Heart left ventricle (tissue), 16 donors: Measurements from ENCODE around the gene BPHL. TPM values are rescaled to one million over a fixed set of nuclear protein-coding genes. Genes with fewer than 3 reads are reported as not detected.

Experiments
- ATAC-seq, 4 donors: fragments of 200-7000 bp; cut with Tn5 transposase; one replicate each; pipeline ENCODE4 v1.9.1; 2020 to 2022; ENCODE audit warnings: moderate library complexity in 4 of 4, mild to moderate bottlenecking in 3 of 4, moderate number of reproducible peaks in 1 of 4
- DNase-seq, 5 donors: peaks; one replicate each; pipeline ENCODE4 v3.0.0-alpha.2; 2020
- H3K27ac ChIP-seq, 12 donors: fragments of 200-600 bp; sonication (generic) in 4 of 12; one replicate each; pipeline versions ENCODE4 v1.5.0 to v1.8.0; 2016 to 2022; ENCODE audit warnings: mild to moderate bottlenecking in 2 of 12
- H3K27me3 ChIP-seq, 9 donors: fragments of 200-600 bp; sonication (generic) in 2 of 9; one replicate each; pipeline versions ENCODE4 v1.5.1 to v1.8.0; 2016 to 2022; ENCODE audit warnings: mild to moderate bottlenecking in 3 of 9
- H3K36me3 ChIP-seq, 9 donors: fragments of 200-600 bp; sonication (generic) in 2 of 9; one replicate each; pipeline versions ENCODE4 v1.5.0 to v1.8.0; 2018 to 2022; ENCODE audit warnings: mild to moderate bottlenecking in 2 of 9
- H3K4me1 ChIP-seq, 12 donors: fragments of 200-600 bp; sonication (generic) in 4 of 12; one replicate each; pipeline versions ENCODE4 v1.5.0 to v1.8.0; 2016 to 2022; ENCODE audit warnings: mild to moderate bottlenecking in 3 of 12
- H3K4me3 ChIP-seq, 12 donors: fragments of 200-600 bp; sonication (generic) in 4 of 12; one replicate each; pipeline versions ENCODE4 v1.5.0 to v1.8.0; 2017 to 2022; ENCODE audit warnings: mild to moderate bottlenecking in 9 of 12, moderate library complexity in 4 of 12
- H3K9me3 ChIP-seq, 12 donors: fragments of 200-600 bp; sonication (generic) in 4 of 12; one replicate each; pipeline versions ENCODE4 v1.5.0 to v1.8.0; 2016 to 2022; ENCODE audit warnings: mild to moderate bottlenecking in 1 of 12
- POLR2A ChIP-seq, 2 donors: fragments of 450-650 bp; IDR thresholded peaks; one replicate each; pipeline ENCODE4 v1.6.1; 2017; ENCODE audit warnings: antibody characterized with exemption in 2 of 2, mild to moderate bottlenecking in 2 of 2, moderate library complexity in 2 of 2
- WGBS, 4 donors: extraction: QIAGEN DNeasy Blood & Tissue Kit in 2 of 4; methylation state at CpG; one replicate each; pipeline versions ENCODE4 v1.1.5 to v1.1.7; 2013 to 2018; 5-methylcytosine and 5-hydroxymethylcytosine counted together
- intact Hi-C, 10 donors: fragments of 100-400 bp; cut with DNase I; formaldehyde crosslinking; loops; one replicate each; pipeline versions ENCODE4 v1.11.1 to v1.14.2; 2022
- polyA plus RNA-seq, 2 donors: library from polyadenylated mRNA; stranded (reverse); fragments of 200-250 nt; gene quantifications; one replicate each; pipeline ENCODE4 v1.2.3, GENCODE V29; 2013
- total RNA-seq, 9 donors: library from RNA; depleted of rRNA in 2 of 9; stranded (reverse); fragments of >200 nt in 2 of 9; fragmentation: NEBNext Ultra II Directional in 3 of 9; extraction: Animal tissue kit (Norgen Biotek cat#: 25700) in 3 of 9; gene quantifications; one replicate each; pipeline versions ENCODE4 v1.1.0 to v1.2.4, GENCODE V29; 2016 to 2023
- TF ChIP-seq, protein P1 (sequence below), 12 donors: fragments of 200-600 bp; sonication (generic) in 4 of 12; IDR thresholded peaks; one replicate each; pipeline versions ENCODE4 v1.5.0 to v1.8.0; 2018 to 2022; ENCODE audit warnings: antibody characterized with exemption in 12 of 12, mild to moderate bottlenecking in 5 of 12
- donor health status: ischemic (EF 13 %, LVEDD 7.1; RV severe dilation, severe dysfunction).
- donor health status: healthy with polysubstance abuse.
- donor health status: DM: no; HTN: yes; CAD: no.
- donor health status: DM: no; HTN: no; CAD: no.
- donor health status: ischemic (EF 25% LVEDD 6.9; RV normal size, moderate dysfunction).
- donor health status: ischemic (EF 25% LVEDD 5.7; RV mildly dilated, moderate dysfunction).
- donor health status: healthy.
- donor health status: DM: yes; HTN: yes; CAD: no.
- donor health status: ischemic (EF 35%, LVEDD 5.7; RV mildly dilated, moderate dysfunction).
- donor health status: nonischemic (EF 11% LVEDD 7.7; RV severe dilation, severe dysfunction).
- donor health status: DM: yes; HTN: yes; CAD: no.
- donor health status: PGD.
- donor health status: ischemic (EF 29% LVEDD 5.4; RV normal size, mild dysfunction).
- donor health status: nonischemic (EF 23%, LVEDD 6.1; RV moderate dilation, normal function).

BPHL gene
- total and polyA plus RNA-seq, 11 donors, result 4.8 to 38.2 (median 13.5) TPM

DNA sequence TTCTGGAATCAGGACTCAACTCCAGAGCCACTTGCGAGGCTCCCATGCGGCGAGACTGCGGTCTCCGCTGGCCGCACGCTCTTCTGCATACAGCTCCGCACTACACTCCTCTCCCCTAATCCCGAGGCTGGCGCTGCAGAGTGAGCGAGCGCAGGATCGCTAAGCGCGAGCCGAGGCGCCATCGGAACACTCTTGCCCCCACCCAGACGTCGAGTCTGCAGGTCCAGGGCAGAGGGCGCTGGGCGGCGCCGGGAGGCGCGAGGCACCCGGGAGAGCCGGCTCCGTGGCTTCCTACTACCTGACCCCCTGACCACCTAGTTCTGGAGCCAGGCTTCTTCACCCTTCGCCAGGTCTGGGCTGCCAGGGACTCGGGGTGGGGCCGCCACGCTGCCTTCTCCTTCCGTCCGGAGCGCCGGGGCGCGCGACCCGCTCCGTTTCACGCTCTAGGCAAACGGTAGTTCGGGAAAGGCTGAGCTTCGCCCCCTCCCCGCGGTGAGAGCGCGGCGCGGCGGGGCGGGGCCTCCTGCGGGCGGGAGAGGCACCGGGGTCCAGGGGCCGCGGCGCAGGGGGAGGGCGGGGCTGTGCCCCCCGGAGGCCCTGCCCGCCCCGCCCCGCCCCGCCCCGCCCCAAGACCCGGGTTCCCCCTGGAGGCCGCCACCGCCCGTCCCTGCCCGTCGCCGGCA lies 44.2 kb downstream of the BPHL start:
- WGBS, 4 donors, result 0 to 1% (median 1%) methylated on average over 30 to 74 of the region's 74 CpGs
- no peaks in the 10 kb centered on the region for H3K27me3 ChIP-seq
- peak in 1 of 2 donors; percentile 62 for TF ChIP-seq POLR2A (IDR thresholded peaks at IDR 0.05)
- TF ChIP-seq, protein P1, sequence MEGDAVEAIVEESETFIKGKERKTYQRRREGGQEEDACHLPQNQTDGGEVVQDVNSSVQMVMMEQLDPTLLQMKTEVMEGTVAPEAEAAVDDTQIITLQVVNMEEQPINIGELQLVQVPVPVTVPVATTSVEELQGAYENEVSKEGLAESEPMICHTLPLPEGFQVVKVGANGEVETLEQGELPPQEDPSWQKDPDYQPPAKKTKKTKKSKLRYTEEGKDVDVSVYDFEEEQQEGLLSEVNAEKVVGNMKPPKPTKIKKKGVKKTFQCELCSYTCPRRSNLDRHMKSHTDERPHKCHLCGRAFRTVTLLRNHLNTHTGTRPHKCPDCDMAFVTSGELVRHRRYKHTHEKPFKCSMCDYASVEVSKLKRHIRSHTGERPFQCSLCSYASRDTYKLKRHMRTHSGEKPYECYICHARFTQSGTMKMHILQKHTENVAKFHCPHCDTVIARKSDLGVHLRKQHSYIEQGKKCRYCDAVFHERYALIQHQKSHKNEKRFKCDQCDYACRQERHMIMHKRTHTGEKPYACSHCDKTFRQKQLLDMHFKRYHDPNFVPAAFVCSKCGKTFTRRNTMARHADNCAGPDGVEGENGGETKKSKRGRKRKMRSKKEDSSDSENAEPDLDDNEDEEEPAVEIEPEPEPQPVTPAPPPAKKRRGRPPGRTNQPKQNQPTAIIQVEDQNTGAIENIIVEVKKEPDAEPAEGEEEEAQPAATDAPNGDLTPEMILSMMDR (IDR thresholded peaks at IDR 0.05), result peak in 5 of 12 donors; percentile 19 to 37 (median 24)
- H3K4me3 ChIP-seq, result peak overlapping the region; percentile 14 to 88 (median 76)
- H3K36me3 ChIP-seq, result no peaks in the 10 kb centered on the region
- H3K9me3 ChIP-seq, result no peaks in the 10 kb centered on the region
- peaks cover 0 to 49% (median 11%) of the 10 kb centered on the region in 12 donors for H3K4me1 ChIP-seq
- H3K27ac ChIP-seq, result peak overlapping the region; percentile 74 to 97 (median 90)
- ATAC-seq, result peak; percentile 51 to 85 (median 82)
- peak; percentile 67 to 86 (median 78) for DNase-seq
- intact Hi-C loops, result loop anchor here in 6 of 10 donors (2.0 to 10.0 kb wide), 4 partner anchors 35 to 92 kb away; partner anchors contain the start of gene PSMG4 (in 3 of the 6)

DNA sequence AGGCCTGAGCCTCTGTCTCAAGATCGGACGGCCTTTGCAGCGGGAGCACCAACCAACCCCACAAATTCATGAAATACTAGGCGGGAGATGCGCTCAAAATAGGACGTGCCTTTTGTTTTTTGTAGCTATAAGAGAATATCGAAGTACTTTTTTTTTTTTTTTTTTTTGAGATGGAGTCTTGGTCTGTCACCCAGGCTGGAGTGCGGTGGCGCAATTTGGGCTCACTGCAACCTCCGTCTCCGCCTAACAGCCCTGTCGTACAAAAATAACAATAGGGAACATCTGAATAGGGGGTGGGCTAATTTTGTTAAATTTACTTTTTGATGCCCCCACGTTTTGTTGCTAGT lies 44.7 kb downstream of the BPHL start:
- Histone ChIP-seq H3K4me1 (peaks cover 0 to 48% (median 9%) of the 10 kb centered on the region in 12 donors), H3K4me3 (peak overlapping the region in 10 of 12 donors; percentile 59 to 88 (median 79)), H3K36me3 (no peaks in the 10 kb centered on the region), H3K27ac (peak overlapping the region in 11 of 12 donors; percentile 74 to 97 (median 90)), H3K27me3 (no peaks in the 10 kb centered on the region), H3K9me3 (no peaks in the 10 kb centered on the region)
- 17 to 27% (median 24%) methylated on average over 13 of the region's 13 CpGs for WGBS, 4 donors
- DNase-seq, result no peak
- no peak for ATAC-seq
- TF ChIP-seq, protein P1 (IDR thresholded peaks at IDR 0.05), result no peak
- TF ChIP-seq POLR2A (IDR thresholded peaks at IDR 0.05), result no peak
- intact Hi-C loops, result loop anchor here in 6 of 10 donors (2.0 to 10.0 kb wide), 4 partner anchors 36 to 92 kb away; partner anchors contain the start of gene PSMG4 (in 3 of the 6)

DNA sequence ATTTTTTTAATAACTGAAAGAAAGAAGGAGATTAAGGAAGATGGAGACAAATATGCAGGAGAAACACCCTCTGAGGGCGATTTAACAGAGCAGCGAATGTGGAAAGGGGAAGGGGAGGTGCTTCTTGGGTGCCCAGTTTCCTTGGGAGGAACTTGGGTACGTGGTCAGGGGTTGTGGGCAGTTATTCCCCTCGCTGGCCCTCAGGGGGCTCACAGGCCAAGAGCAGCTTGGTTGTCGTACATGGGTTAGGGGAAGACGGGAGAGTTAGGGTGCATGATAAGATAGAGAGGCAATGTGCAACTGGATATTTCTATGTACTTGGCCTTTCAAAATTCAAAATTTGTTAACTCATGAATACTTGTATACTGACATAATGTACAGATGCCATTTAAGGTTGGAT lies 45.9 kb downstream of the BPHL start:
- no peak for ATAC-seq
- peak overlapping the region in 2 of 12 donors; percentile 63 to 81 for H3K27ac ChIP-seq
- 93 to 95% (median 93%) methylated on average over 6 of the region's 6 CpGs for WGBS, 4 donors
- intact Hi-C loops, result loop anchor here in 5 of 10 donors (5.0 to 10.0 kb wide), 3 partner anchors 37 to 90 kb away; partner anchors contain the start of gene PSMG4 (in 3 of the 5)
- no peaks in the 10 kb centered on the region for H3K36me3 ChIP-seq
- no peak overlapping the region for H3K4me3 ChIP-seq
- H3K27me3 ChIP-seq, result no peaks in the 10 kb centered on the region
- H3K4me1 ChIP-seq, result peaks cover 0 to 42% (median 8%) of the 10 kb centered on the region in 12 donors
- H3K9me3 ChIP-seq, result no peaks in the 10 kb centered on the region
- DNase-seq, result no peak
- TF ChIP-seq, protein P1 (IDR thresholded peaks at IDR 0.05), result no peak
- no peak for TF ChIP-seq POLR2A (IDR thresholded peaks at IDR 0.05)
